Keratinocyte (primary cell): Measurements from ENCODE around the gene UBLCP1. TPM values are rescaled to one million over a fixed set of nuclear protein-coding genes. Genes with fewer than 3 reads are reported as not detected.
"Not testable (repeated sequence)": the region's sequence is repeated elsewhere in the genome, so short reads cannot be mapped to it uniquely, and the experiment has no call there.

Experiments used
- DNase-seq: peaks from one replicate; pipeline ENCODE4 v3.0.0-alpha.2; 2011; ENCODE audit warnings: low read depth, missing footprints, low spot score
- FAIRE-seq: peaks from 2 replicates; lab custom pipeline; 2011; peaks lifted over from hg19 to GRCh38; lab: Jason Lieb, UNC
- H2AFZ ChIP-seq: 2 replicates; pipeline ENCODE4 v1.6.0; 2012; ENCODE audit warnings: low read length, control low read depth, inconsistent platforms; ENCODE audit not compliant: control insufficient read depth
- H3K27ac ChIP-seq: 2 replicates; pipeline ENCODE4 v1.5.1; 2011; ENCODE audit warnings: low read length; ENCODE audit not compliant: control insufficient read depth, insufficient read depth
- H3K27me3 ChIP-seq: 3 replicates; pipeline ENCODE4 v1.6.0; 2011; ENCODE audit warnings: low read length; ENCODE audit not compliant: control insufficient read depth, insufficient read depth; ENCODE audit errors: extremely low read depth
- H3K36me3 ChIP-seq, 2 experiments: 2 replicates in 1 of 2; 3 replicates in 1 of 2; pipeline ENCODE4 v1.5.1; 2011; ENCODE audit warnings: low read length in 2 of 2, mild to moderate bottlenecking in 1 of 2; ENCODE audit not compliant: control insufficient read depth in 2 of 2, insufficient read depth in 2 of 2; ENCODE audit errors: extremely low read depth in 1 of 2
- H3K4me1 ChIP-seq: 3 replicates; pipeline ENCODE4 v1.5.1; 2011; ENCODE audit warnings: low read length; ENCODE audit not compliant: control insufficient read depth, insufficient read depth; ENCODE audit errors: extremely low read depth
- H3K4me2 ChIP-seq: 3 replicates; pipeline ENCODE4 v1.6.0; 2011; ENCODE audit warnings: low read depth, low read length; ENCODE audit not compliant: control insufficient read depth, insufficient read depth; ENCODE audit errors: extremely low read depth
- H3K4me3 ChIP-seq, 3 experiments: fragments of 200-600 bp in 1 of 3; sonication (generic) in 1 of 3; 2 replicates in 2 of 3; 3 replicates in 1 of 3; pipeline ENCODE4 v1.5.1; 2011 to 2016; ENCODE audit warnings: low read length in 3 of 3, mild to moderate bottlenecking in 3 of 3, control low read depth in 2 of 3, inconsistent platforms in 1 of 3, low read depth in 1 of 3, mixed read lengths in 1 of 3, mixed run types in 1 of 3, moderate library complexity in 1 of 3; ENCODE audit not compliant: control insufficient read depth in 2 of 3, insufficient read depth in 2 of 3; ENCODE audit errors: extremely low read depth in 1 of 3
- H3K79me2 ChIP-seq: 2 replicates; pipeline ENCODE4 v1.6.0; 2012; ENCODE audit warnings: low read length; ENCODE audit not compliant: control insufficient read depth, insufficient read depth
- H3K9ac ChIP-seq: 3 replicates; pipeline ENCODE4 v1.6.0; 2011; ENCODE audit warnings: low read length; ENCODE audit not compliant: control insufficient read depth, insufficient read depth; ENCODE audit errors: extremely low read depth
- H3K9me1 ChIP-seq: 3 replicates; pipeline ENCODE4 v1.6.0; 2011; ENCODE audit warnings: low read length; ENCODE audit not compliant: control insufficient read depth, insufficient read depth; ENCODE audit errors: extremely low read depth
- H3K9me3 ChIP-seq: 2 replicates; pipeline ENCODE4 v1.5.1; 2012; ENCODE audit warnings: low read depth, low read length; ENCODE audit not compliant: control insufficient read depth
- H4K20me1 ChIP-seq: 3 replicates; pipeline ENCODE4 v1.6.0; 2011; ENCODE audit warnings: low read length; ENCODE audit not compliant: control insufficient read depth, insufficient read depth; ENCODE audit errors: extremely low read depth
- EZH2 ChIP-seq: IDR thresholded peaks from one replicate; pipeline ENCODE4 v1.6.1; 2012; ENCODE audit warnings: inconsistent platforms, mild to moderate bottlenecking, low read length, moderate library complexity
- dilution Hi-C: fragments of 300-500 bp; cut with MboI; formaldehyde crosslinking; loops from one replicate; pipeline ENCODE4 v1.7.0; 2020; ENCODE audit warnings: low sequenced_read_pairs; ENCODE audit not compliant: extremely low pct_ligation_motif_present
- polyA plus RNA-seq, 5 experiments: library from polyadenylated mRNA; depleted of rRNA in 3 of 5; stranded (reverse) in 3 of 5; stranded (forward) in 1 of 5; unstranded in 1 of 5; fragments of >200 nt; gene quantifications; 1 replicate in 1 of 5; 2 replicates in 3 of 5; 3 replicates in 1 of 5; pipeline versions ENCODE4 v1.2.1 to v1.2.3, GENCODE V29; 2011 to 2012; ENCODE audit warnings: missing spikeins in 2 of 5, low read depth in 1 of 5, low replicate concordance in 1 of 5
- TF ChIP-seq, protein P1 (sequence below), 3 experiments: IDR thresholded peaks in 1 of 3; conservative IDR thresholded peaks in 1 of 3; optimal IDR thresholded peaks in 1 of 3; 2 replicates in 2 of 3; 3 replicates in 1 of 3; pipeline versions ENCODE3 to v1.5.1; 2011; ENCODE audit warnings: low read length in 3 of 3, mild to moderate bottlenecking in 3 of 3, moderate library complexity in 2 of 3, control low read depth in 1 of 3, inconsistent platforms in 1 of 3; ENCODE audit not compliant: insufficient read depth in 2 of 3; ENCODE audit errors: extremely low read depth in 1 of 3

The UBLCP1 gene
- polyA plus RNA-seq, 1 donor (not counting 4 experiments of a cell fraction or from before 2014, with no cell fraction given): 42.5 TPM

GRCh38 chr5:159231167-159231566 is 31.9 kb upstream of the UBLCP1 start:
- Histone ChIP-seq H2AFZ (no peak overlapping the region), H3K36me3 (no peaks in the 10 kb centered on the region), H3K9ac (no peak overlapping the region), H3K4me2 (no peak overlapping the region), H3K9me1 (no peaks in the 10 kb centered on the region), H3K27me3 (no peaks in the 10 kb centered on the region), H3K4me1 (peaks cover 33% of the 10 kb centered on the region), H4K20me1 (no peaks in the 10 kb centered on the region), H3K27ac (no peak overlapping the region), H3K9me3 (no peaks in the 10 kb centered on the region), H3K79me2 (no peaks in the 10 kb centered on the region), H3K4me3 (no peak overlapping the region)
- dilution Hi-C loops: no loop called here
- TF ChIP-seq EZH2: no peak
- TF ChIP-seq, protein P1, sequence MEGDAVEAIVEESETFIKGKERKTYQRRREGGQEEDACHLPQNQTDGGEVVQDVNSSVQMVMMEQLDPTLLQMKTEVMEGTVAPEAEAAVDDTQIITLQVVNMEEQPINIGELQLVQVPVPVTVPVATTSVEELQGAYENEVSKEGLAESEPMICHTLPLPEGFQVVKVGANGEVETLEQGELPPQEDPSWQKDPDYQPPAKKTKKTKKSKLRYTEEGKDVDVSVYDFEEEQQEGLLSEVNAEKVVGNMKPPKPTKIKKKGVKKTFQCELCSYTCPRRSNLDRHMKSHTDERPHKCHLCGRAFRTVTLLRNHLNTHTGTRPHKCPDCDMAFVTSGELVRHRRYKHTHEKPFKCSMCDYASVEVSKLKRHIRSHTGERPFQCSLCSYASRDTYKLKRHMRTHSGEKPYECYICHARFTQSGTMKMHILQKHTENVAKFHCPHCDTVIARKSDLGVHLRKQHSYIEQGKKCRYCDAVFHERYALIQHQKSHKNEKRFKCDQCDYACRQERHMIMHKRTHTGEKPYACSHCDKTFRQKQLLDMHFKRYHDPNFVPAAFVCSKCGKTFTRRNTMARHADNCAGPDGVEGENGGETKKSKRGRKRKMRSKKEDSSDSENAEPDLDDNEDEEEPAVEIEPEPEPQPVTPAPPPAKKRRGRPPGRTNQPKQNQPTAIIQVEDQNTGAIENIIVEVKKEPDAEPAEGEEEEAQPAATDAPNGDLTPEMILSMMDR (optimal IDR thresholded peaks at IDR 0.05 in 1 of 3, IDR thresholded peaks at IDR 0.05 in 1 of 3, conservative IDR thresholded peaks at IDR 0.05 in 1 of 3; ENCODE audit: extremely low read depth in 1 of 3, insufficient read depth in 2 of 3, low read length in 3 of 3): no peak
- DNase-seq (no peak), FAIRE-seq (no peak)

GRCh38 chr5:159235871-159236520 is 27.1 kb upstream of the UBLCP1 start:
- H3K4me1 ChIP-seq, H3K79me2 ChIP-seq, H2AFZ ChIP-seq, H3K4me3 ChIP-seq, dilution Hi-C loops, H3K27ac ChIP-seq, H4K20me1 ChIP-seq, H3K9me3 ChIP-seq, DNase-seq, H3K36me3 ChIP-seq, H3K9ac ChIP-seq, H3K4me2 ChIP-seq, H3K27me3 ChIP-seq, H3K9me1 ChIP-seq: not testable (repeated sequence)
- FAIRE-seq: peak; percentile 34
